Upper lobe of left lung (tissue), 6 donors: ENCODE data around the gene KCTD11. TPM values are rescaled to one million over a fixed set of nuclear protein-coding genes. Genes with fewer than 3 reads are reported as not detected.
A peak's percentile ranks its signal among the peaks of the same experiment; 100 is the strongest.

ENCODE experiments used
- ATAC-seq, 2 donors: fragments of 200-7000 bp; cut with Tn5 transposase; one replicate each; pipeline ENCODE4 v1.9.1; 2022; ENCODE audit warnings: mild to moderate bottlenecking in 2 of 2, moderate library complexity in 2 of 2; ENCODE audit not compliant: low FRiP score in 2 of 2
- DNase-seq, 2 donors: peaks; one replicate each; pipeline ENCODE4 v3.0.0-alpha.2; 2019 to 2020
- H3K27ac ChIP-seq, 4 donors: fragments of 200-600 bp; sonication (generic); one replicate each; pipeline ENCODE4 v1.5.1; 2016 to 2019
- H3K27me3 ChIP-seq, 4 donors: fragments of 200-600 bp; sonication (generic); one replicate each; pipeline ENCODE4 v1.5.1; 2017 to 2019
- H3K36me3 ChIP-seq, 4 donors: fragments of 200-600 bp; sonication (generic); one replicate each; pipeline ENCODE4 v1.5.1; 2016 to 2019
- H3K4me1 ChIP-seq, 4 donors: fragments of 200-600 bp; sonication (generic); one replicate each; pipeline ENCODE4 v1.5.1; 2018 to 2019
- H3K4me3 ChIP-seq, 4 donors: fragments of 200-600 bp; sonication (generic); one replicate each; pipeline ENCODE4 v1.5.1; 2017 to 2019; ENCODE audit warnings: mild to moderate bottlenecking in 2 of 4, moderate library complexity in 1 of 4
- H3K9me3 ChIP-seq, 4 donors: fragments of 200-600 bp; sonication (generic); one replicate each; pipeline ENCODE4 v1.5.1; 2018 to 2019
- EP300 ChIP-seq, 4 donors: sonication (generic); formaldehyde crosslinking; IDR thresholded peaks; one replicate each; pipeline ENCODE4 v1.5.1; 2017; ENCODE audit warnings: antibody characterized with exemption in 4 of 4, control low read depth in 2 of 4
- POLR2A ChIP-seq, 4 donors: fragments of 450-650 bp; IDR thresholded peaks; one replicate each; pipeline ENCODE4 v1.5.1; 2016 to 2017; ENCODE audit warnings: antibody characterized with exemption in 4 of 4, mild to moderate bottlenecking in 2 of 4
- POLR2AphosphoS5 ChIP-seq, 2 donors: sonication (generic); formaldehyde crosslinking; IDR thresholded peaks; one replicate each; pipeline ENCODE4 v1.5.1; 2017; ENCODE audit warnings: antibody characterized with exemption in 2 of 2
- WGBS, 2 donors: methylation state at CpG; one replicate each; pipeline ENCODE4 v1.1.5; 2017 to 2018; 5-methylcytosine and 5-hydroxymethylcytosine counted together
- total RNA-seq, 6 donors: library from RNA; depleted of rRNA in 4 of 6; stranded (reverse); fragments of >200 nt in 4 of 6; gene quantifications; one replicate each; pipeline versions ENCODE4 v1.1.0 to v1.2.1, GENCODE V29; 2016 to 2021
- TF ChIP-seq, protein P1 (sequence below), 6 experiments: fragments of 450-650 bp in 4 of 6; fragments of 200-600 bp in 2 of 6; sonication (generic) in 2 of 6; IDR thresholded peaks; one replicate each; pipeline ENCODE4 v1.5.1; 2016 to 2019; ENCODE audit warnings: antibody characterized with exemption in 6 of 6
- donor health status: DM: no; HTN: no; CAD: no; lungs with moderate emphysema.
- donor health status: DM: no; HTN: yes; CAD: no; lungs with severe emphysema.

Gene KCTD11
- total RNA-seq, 6 donors from 2014 or later: 5.2 to 13.8 (median 10.5) TPM

DNA sequence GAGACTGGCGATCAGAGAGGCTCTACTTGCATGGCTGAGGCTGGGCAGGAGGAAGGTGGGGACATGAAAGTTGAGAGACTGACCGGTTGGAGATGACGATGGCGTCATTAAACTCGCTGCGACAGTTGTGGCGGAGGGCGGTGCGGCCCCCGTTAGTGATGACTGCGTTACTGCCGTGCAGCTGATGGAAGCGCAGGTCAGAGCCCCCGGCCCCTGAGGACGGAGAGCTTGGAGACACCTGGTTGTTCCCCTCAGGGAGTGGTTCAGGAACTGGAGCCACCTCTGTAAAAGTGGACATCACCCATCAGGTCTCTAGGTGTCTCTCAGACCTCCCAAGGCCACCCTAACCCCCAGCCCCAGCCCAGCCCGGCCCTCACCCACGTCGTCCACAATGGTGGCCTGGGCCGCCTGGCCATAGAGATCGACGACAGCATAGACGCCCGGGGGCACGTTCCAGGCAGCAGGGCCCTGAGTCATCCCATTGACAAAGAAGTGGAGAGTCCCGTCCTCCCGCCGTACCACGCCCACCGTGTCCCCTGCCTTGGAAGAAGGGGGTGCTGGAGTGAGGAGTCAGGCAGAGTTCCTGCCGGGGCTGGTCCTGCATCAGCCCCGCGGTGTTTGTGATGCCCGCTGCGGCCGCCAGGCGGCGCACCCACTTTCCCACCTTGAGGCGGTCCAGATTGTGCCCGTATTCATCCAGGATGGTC, 28.1 kb upstream of the KCTD11 start:
- Histone ChIP-seq H3K27me3 (no peaks in the 10 kb centered on the region), H3K4me3 (no peak overlapping the region), H3K4me1 (peaks cover 8 to 16% (median 9%) of the 10 kb centered on the region in 4 donors), H3K36me3 (peaks cover 15 to 81% (median 60%) of the 10 kb centered on the region in 4 donors), H3K27ac (no peak overlapping the region), H3K9me3 (no peaks in the 10 kb centered on the region)
- ATAC-seq (peak in 1 of 2 donors; percentile 61), DNase-seq (peak; percentile 58 to 95)
- 69 to 93% methylated on average over 22 to 39 of the region's 39 CpGs for WGBS, 2 donors
- TF ChIP-seq POLR2A (IDR thresholded peaks at IDR 0.05) (no peak), POLR2AphosphoS5 (IDR thresholded peaks at IDR 0.05) (no peak)
- TF ChIP-seq, protein P1, sequence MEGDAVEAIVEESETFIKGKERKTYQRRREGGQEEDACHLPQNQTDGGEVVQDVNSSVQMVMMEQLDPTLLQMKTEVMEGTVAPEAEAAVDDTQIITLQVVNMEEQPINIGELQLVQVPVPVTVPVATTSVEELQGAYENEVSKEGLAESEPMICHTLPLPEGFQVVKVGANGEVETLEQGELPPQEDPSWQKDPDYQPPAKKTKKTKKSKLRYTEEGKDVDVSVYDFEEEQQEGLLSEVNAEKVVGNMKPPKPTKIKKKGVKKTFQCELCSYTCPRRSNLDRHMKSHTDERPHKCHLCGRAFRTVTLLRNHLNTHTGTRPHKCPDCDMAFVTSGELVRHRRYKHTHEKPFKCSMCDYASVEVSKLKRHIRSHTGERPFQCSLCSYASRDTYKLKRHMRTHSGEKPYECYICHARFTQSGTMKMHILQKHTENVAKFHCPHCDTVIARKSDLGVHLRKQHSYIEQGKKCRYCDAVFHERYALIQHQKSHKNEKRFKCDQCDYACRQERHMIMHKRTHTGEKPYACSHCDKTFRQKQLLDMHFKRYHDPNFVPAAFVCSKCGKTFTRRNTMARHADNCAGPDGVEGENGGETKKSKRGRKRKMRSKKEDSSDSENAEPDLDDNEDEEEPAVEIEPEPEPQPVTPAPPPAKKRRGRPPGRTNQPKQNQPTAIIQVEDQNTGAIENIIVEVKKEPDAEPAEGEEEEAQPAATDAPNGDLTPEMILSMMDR (IDR thresholded peaks at IDR 0.05): peak; percentile 78 to 87 (median 84)

DNA sequence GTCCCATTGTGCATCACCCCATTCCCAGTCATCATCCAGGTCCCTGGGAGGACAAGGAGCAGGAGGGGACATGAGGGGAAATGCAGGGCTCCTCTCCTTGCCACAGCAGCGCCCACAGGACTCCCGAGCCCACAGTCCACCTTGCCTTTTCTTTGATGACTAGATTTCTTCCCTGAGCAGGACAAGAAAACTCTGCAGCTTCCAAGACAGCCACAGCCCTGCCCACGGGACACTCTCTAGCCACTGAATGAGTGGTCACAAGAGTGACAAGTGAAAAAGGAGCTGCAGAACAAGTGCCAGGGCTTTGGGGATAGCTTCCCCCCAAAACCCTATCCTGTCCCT, 27.6 kb upstream of the KCTD11 start:
- ATAC-seq (no peak), DNase-seq (no peak)
- TF ChIP-seq, protein P1 (IDR thresholded peaks at IDR 0.05): peak in 1 of 6 experiments; percentile 13
- TF ChIP-seq EP300 (IDR thresholded peaks at IDR 0.05) (no peak), POLR2A (IDR thresholded peaks at IDR 0.05) (no peak), POLR2AphosphoS5 (IDR thresholded peaks at IDR 0.05) (no peak)
- H3K4me3 ChIP-seq: no peak overlapping the region
- no peaks in the 10 kb centered on the region for H3K9me3 ChIP-seq
- no peaks in the 10 kb centered on the region for H3K27me3 ChIP-seq
- H3K36me3 ChIP-seq: peaks cover 15 to 77% (median 58%) of the 10 kb centered on the region in 4 donors
- H3K27ac ChIP-seq: no peak overlapping the region
- peaks cover 8 to 17% (median 9%) of the 10 kb centered on the region in 4 donors for H3K4me1 ChIP-seq
- WGBS, 2 donors: 92 to 97% methylated on average over 3 of the region's 3 CpGs

DNA sequence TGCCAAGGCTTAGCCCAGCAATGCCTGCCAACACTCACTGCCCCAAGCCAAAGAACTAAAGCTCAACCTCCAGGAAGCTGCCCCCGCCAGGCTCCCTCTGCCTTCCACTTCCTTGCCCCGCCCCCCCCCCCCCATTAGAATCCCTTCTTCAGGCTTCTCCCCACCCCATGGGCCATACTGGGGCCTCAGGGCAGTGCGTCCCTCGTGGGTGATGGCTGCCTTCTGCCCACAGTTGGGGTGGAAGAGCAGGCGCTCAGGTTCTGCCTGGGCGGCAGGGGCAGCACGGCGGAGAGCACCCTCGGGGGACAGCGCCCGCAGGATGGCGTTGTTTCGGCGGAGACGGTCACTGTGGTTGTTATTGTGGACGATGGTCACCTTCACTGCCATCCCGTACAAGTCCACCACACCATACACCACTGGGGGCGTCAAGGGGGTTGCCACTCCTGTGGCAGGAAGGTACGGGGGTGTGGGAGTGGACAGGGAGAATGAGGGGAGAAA, 26.9 kb upstream of the KCTD11 start:
- Histone ChIP-seq H3K27me3 (no peaks in the 10 kb centered on the region), H3K27ac (no peak overlapping the region), H3K36me3 (peaks cover 15 to 75% (median 57%) of the 10 kb centered on the region in 4 donors), H3K9me3 (no peaks in the 10 kb centered on the region), H3K4me1 (peaks cover 8 to 19% (median 9%) of the 10 kb centered on the region in 4 donors), H3K4me3 (no peak overlapping the region)
- peak in 1 of 2 donors; percentile 60 for DNase-seq
- TF ChIP-seq, protein P1 (IDR thresholded peaks at IDR 0.05): no peak
- TF ChIP-seq EP300 (IDR thresholded peaks at IDR 0.05) (no peak), POLR2AphosphoS5 (IDR thresholded peaks at IDR 0.05) (no peak), POLR2A (IDR thresholded peaks at IDR 0.05) (no peak)
- ATAC-seq: no peak
- 93 to 94% methylated on average over 15 to 18 of the region's 19 CpGs for WGBS, 2 donors

DNA sequence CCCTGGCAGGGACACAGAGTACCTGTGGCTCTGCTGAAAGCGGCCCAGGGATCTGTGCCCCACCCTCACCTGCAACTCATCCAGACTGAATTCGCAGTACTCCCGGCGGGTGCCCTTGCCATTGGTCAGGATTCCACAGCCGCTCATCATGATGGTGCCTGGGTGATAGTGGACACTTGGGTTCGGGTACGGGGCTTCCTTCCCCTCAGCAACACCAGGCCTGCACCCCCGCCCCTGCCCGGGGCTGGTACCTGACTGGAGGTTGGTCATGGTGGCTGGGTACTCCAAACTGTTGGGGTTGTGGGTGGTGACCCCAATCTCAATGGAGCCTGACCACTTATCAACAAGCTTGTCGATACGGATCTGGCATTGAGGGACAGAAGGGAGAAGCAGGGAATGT, 25.8 kb upstream of the KCTD11 start:
- peaks cover 15 to 64% (median 47%) of the 10 kb centered on the region in 4 donors for H3K36me3 ChIP-seq
- no peak overlapping the region for H3K27ac ChIP-seq
- 90 to 95% methylated on average over 10 of the region's 11 CpGs for WGBS, 2 donors
- H3K4me3 ChIP-seq: no peak overlapping the region
- peaks cover 13 to 26% (median 15%) of the 10 kb centered on the region in 4 donors for H3K4me1 ChIP-seq
- no peaks in the 10 kb centered on the region for H3K9me3 ChIP-seq
- DNase-seq (peak in 1 of 2 donors; percentile 57), ATAC-seq (no peak)
- H3K27me3 ChIP-seq: no peaks in the 10 kb centered on the region
- no peak for TF ChIP-seq EP300 (IDR thresholded peaks at IDR 0.05)
- TF ChIP-seq POLR2A (IDR thresholded peaks at IDR 0.05): no peak
- TF ChIP-seq, protein P1 (IDR thresholded peaks at IDR 0.05): no peak
- TF ChIP-seq POLR2AphosphoS5 (IDR thresholded peaks at IDR 0.05): no peak
